GDM1 (cell line): ENCODE measurements around the gene PITPNB.

Source experiments
- DNase-seq: peaks from one replicate; lab custom pipeline; 2025; lab: John Stamatoyannopoulos, UW

The PITPNB gene

DNA sequence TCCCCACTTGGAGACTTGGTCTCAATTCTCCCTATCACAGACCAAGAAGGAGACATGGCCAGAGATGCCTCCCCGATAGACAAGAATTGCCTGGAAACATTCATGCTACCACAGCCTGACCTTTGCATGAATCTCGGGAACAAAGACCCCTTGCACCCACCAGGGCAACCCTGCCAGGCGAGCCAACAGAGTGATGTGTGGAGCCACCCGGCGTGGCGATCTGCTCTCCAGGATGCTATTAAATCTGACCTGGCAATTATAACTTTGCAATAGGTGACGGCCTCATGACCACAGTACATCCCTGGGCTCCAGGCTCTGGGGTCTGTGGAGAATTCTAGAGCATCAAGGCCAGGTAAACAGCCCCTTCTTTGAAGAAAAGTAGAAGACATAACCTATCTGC lies 86.5 kb downstream of the PITPNB start:
- no peak for DNase-seq

GRCh38 chr22:27829620-27830019 lies 89.4 kb downstream of the PITPNB start:
- DNase-seq, result no peak

GRCh38 chr22:27827604-27828587 lies 91.2 kb downstream of the PITPNB start:
- DNase-seq, result no peak

GRCh38 chr22:27825174-27825573 lies 93.9 kb downstream of the PITPNB start:
- DNase-seq, result no peak

- no peak for DNase-seq
Observed at GRCh38 chr22:27823221-27823620, 95.8 kb downstream of the PITPNB start.

GRCh38 chr22:27820896-27821866 lies 97.9 kb downstream of the PITPNB start:
- DNase-seq, result no peak

DNA sequence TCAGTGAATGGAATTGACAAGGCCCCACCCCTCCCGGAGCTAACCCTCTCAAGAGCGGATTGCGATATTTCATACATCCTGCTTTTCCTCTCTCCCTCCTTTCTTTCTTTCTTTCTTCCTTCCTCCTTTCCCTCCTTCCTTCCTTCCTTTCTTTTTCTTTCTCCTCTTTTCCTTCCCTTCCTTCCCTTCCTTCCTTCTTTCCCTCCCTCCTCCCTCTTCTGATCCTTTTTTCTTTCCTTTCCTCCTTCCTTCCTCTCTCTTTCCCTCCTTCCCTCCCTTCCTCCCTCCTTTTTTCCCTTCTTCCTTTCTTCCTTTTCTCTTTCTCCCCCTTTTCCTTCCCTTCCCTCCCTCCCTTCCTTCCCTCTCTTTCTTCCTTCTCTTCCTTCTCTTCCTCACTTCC lies 102.5 kb downstream of the PITPNB start:
- no peak for DNase-seq

- no peak for DNase-seq
Observed at GRCh38 chr22:27815826-27816530, 103.1 kb downstream of the PITPNB start.

- no peak for DNase-seq
Observed at GRCh38 chr22:27814993-27815392, 104.1 kb downstream of the PITPNB start.

DNA sequence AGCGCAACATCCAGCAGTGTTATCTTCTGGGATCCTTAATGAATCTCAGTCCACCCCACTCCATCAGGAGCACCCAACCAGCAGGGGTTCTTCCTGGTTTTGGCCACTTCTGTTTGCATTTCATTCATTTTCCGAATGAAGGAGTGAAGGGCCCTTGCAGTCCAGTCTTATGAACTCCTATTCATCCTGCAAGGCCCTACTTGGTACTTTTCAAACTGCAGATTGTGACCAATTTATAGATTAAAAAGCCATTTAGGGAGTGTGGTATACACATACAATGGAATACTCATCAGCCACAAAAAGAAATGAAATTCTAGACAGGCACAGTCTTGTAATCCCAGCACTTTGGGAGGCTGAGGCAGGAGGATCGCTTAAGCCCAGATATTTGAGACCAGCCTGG lies 107.3 kb downstream of the PITPNB start:
- no peak for DNase-seq

- no peak for DNase-seq
Observed at GRCh38 chr22:27810609-27811151, 108.4 kb downstream of the PITPNB start.

GRCh38 chr22:27809700-27810608 lies 109.1 kb downstream of the PITPNB start:
- no peak for DNase-seq

- no peak for DNase-seq
Observed at GRCh38 chr22:27809226-27809603, 109.8 kb downstream of the PITPNB start.

DNA sequence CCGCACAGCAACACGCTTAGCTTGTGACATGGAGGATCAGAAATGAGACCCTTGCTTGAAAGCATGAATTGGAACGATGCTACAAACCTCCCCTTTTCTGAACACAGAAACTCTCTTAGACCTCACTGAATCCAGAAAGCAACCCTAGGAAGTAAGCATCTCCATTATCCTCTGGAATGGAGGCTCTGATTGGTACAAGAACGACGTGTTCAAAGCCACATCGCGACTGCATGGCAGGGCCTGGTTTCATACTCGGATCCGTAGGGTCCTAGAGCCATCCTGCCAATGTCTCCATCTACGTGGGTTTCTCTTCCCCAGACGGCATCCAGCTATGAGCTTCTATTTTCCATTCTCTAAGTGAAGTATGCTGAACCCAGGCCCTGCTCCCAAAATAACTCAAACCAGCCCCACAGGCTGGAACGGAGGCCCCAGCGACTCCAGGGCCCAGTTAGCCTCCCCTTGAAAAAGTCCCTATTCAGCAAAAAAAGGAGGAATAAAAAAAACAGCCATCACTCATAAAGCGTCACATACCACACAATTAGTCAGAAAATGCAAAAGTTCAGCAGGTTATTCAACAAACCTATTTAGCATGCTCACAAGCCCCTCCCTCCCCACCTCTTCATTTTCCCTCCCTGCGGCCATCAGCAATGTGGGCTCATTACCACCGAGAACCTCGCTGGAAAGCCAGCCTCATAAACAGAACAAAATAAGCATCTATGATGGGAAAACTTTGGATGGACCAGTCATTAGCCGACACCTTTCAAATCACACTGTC lies 110.4 kb downstream of the PITPNB start:
- no peak for DNase-seq

- no peak for DNase-seq
Observed at GRCh38 chr22:27805841-27806240, 113.2 kb downstream of the PITPNB start.

DNA sequence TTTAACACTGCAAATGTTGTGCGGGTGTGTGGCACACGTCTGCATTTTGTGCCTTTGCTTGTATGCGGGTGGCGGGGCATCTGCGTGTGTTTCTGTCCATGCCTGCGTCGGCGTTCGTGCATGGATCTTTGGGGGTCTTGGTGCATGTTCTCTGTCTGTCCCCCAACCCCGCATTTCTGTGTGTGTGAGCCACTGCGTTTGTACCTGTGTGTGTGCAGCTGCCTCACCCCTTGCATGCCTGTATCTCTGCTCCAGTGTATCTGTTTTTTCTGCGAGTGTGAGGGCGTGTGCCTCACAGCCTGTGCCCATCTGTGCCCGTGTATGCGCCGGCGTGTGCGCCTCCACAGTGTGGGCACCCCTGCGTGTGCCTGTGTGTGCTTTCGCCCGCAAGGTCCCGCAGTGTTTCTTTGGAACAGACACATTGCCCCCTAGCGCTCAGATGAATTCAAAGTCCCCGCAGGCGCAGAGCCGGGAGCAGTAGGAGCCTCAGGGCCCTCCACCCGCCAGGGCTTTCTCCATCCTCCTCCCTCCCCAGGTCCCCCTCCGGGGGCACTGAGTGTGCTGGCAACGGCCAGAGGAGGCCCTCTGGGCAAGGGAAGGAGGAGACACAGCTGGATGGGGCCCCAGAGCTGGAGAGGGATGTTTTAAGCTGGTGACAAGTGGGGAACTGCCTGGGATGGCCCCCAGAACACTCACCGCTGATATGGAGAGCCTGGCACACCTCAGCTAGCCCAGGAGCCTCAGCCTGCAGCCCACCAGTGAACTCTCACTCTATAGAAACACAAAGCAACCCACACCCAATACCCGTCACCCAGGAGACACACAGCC lies 114.4 kb downstream of the PITPNB start:
- peak; percentile 84 for DNase-seq

DNA sequence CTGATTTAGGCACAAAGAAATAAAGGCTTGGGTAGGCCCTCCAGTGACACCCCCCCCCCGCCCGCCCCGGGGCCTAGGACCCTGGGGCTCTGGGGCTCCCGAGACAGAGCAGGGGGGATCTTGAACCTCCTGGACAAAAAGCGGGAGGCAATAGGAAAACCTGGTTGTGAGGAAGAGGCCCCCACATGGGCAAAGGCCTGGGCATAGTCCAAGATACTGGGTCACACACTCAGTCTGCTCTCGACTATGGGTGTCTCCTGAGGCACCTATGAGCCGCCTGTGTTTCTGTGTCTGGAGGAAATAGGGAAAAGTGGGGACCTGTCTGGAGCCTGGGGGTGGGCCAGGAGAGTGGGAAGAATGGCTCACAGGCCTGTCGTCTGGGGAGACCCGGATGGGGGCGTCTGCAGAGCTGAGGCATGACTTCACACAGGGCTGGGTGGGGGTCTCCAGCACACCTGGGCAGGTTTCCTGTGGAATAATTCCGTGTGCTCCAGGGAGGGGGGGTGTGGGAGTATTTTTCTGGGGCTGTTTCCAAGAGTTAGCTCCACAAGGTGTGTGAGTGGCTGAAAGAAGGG lies 115.1 kb downstream of the PITPNB start:
- DNase-seq, result no peak

- DNase-seq, result no peak
Observed at GRCh38 chr22:27802346-27803073, 116.5 kb downstream of the PITPNB start.
